ENCODE results near the gene PCDH9. TPM values are rescaled to one million over a fixed set of nuclear protein-coding genes. Genes with fewer than 3 reads are reported as not detected.

The PCDH9 gene
- total RNA-seq, 2 experiments from 2014 or later = 0.14 to 0.21 TPM

- no peak overlapping the region for H3K4me3 Mint-ChIP-seq
- H3K36me3 Mint-ChIP-seq (ENCODE audit: low read depth) = no peaks in the 10 kb centered on the region
- ChIA-PET CTCF (interaction anchor here (1.2 kb wide), 1 partner anchor 14 kb away, joined by 3 read pairs; no protein-coding TSS in a partner anchor), POLR2A (no interaction called here)
- no peaks in the 10 kb centered on the region for H3K4me1 Mint-ChIP-seq
- no peaks in the 10 kb centered on the region for H3K9me3 Mint-ChIP-seq (ENCODE audit: low read depth)
- H3K27me3 Mint-ChIP-seq = no peaks in the 10 kb centered on the region
- DNase-seq (no peak), ATAC-seq (no peak)
- intact Hi-C loops (cut with DNase I, micrococcal nuclease) = no loop called here
- no peak overlapping the region for H3K27ac Mint-ChIP-seq
Measured at GRCh38 chr13:67001363-67001762, 228.8 kb downstream of the PCDH9 start.

GRCh38 chr13:66996503-66996902, 233.6 kb downstream of the PCDH9 start:
- no peak overlapping the region for H3K27ac Mint-ChIP-seq
- CTCF ChIA-PET = no interaction called here
- H3K4me3 Mint-ChIP-seq = no peak overlapping the region
- intact Hi-C loops (cut with DNase I, micrococcal nuclease) = no loop called here
- ATAC-seq (no peak), DNase-seq (no peak)
- peaks cover 4% of the 10 kb centered on the region for H3K4me1 Mint-ChIP-seq
- POLR2A ChIA-PET = no interaction called here
- no peaks in the 10 kb centered on the region for H3K9me3 Mint-ChIP-seq (ENCODE audit: low read depth)
- H3K36me3 Mint-ChIP-seq (ENCODE audit: low read depth) = no peaks in the 10 kb centered on the region
- no peaks in the 10 kb centered on the region for H3K27me3 Mint-ChIP-seq

- Mint-ChIP-seq H3K4me3 (no peak overlapping the region), H3K36me3 (ENCODE audit: low read depth) (no peaks in the 10 kb centered on the region), H3K27ac (no peak overlapping the region), H3K4me1 (peaks cover 4% of the 10 kb centered on the region), H3K27me3 (no peaks in the 10 kb centered on the region), H3K9me3 (ENCODE audit: low read depth) (no peaks in the 10 kb centered on the region)
- no peak for DNase-seq
- POLR2A ChIA-PET = no interaction called here
- ATAC-seq = no peak
- intact Hi-C loops (cut with DNase I, micrococcal nuclease) = no loop called here
- CTCF ChIA-PET = no interaction called here
Measured at GRCh38 chr13:66995203-66995611, 234.9 kb downstream of the PCDH9 start.

GRCh38 chr13:66994517-66995202, 235.5 kb downstream of the PCDH9 start:
- no peak for ATAC-seq
- CTCF ChIA-PET = no interaction called here
- no peak overlapping the region for H3K4me3 Mint-ChIP-seq
- POLR2A ChIA-PET = no interaction called here
- no peak overlapping the region for H3K27ac Mint-ChIP-seq
- H3K4me1 Mint-ChIP-seq = peaks cover 4% of the 10 kb centered on the region
- intact Hi-C loops (cut with DNase I, micrococcal nuclease) = no loop called here
- H3K9me3 Mint-ChIP-seq (ENCODE audit: low read depth) = no peaks in the 10 kb centered on the region
- DNase-seq = no peak
- no peaks in the 10 kb centered on the region for H3K36me3 Mint-ChIP-seq (ENCODE audit: low read depth)
- no peaks in the 10 kb centered on the region for H3K27me3 Mint-ChIP-seq

GRCh38 chr13:66994097-66994496, 236.0 kb downstream of the PCDH9 start:
- ChIA-PET CTCF (no interaction called here), POLR2A (no interaction called here)
- Mint-ChIP-seq H3K4me1 (peaks cover 4% of the 10 kb centered on the region), H3K27me3 (no peaks in the 10 kb centered on the region), H3K27ac (no peak overlapping the region), H3K9me3 (ENCODE audit: low read depth) (no peaks in the 10 kb centered on the region), H3K4me3 (no peak overlapping the region), H3K36me3 (ENCODE audit: low read depth) (no peaks in the 10 kb centered on the region)
- ATAC-seq (peak; percentile 60), DNase-seq (peak; percentile 58)
- intact Hi-C loops (cut with DNase I, micrococcal nuclease) = no loop called here

GRCh38 chr13:66992719-66993118, 237.4 kb downstream of the PCDH9 start:
- ATAC-seq (no peak), DNase-seq (no peak)
- intact Hi-C loops (cut with DNase I, micrococcal nuclease) = no loop called here
- Mint-ChIP-seq H3K4me1 (peaks cover 4% of the 10 kb centered on the region), H3K27ac (no peak overlapping the region), H3K27me3 (no peaks in the 10 kb centered on the region), H3K36me3 (ENCODE audit: low read depth) (no peaks in the 10 kb centered on the region), H3K9me3 (ENCODE audit: low read depth) (no peaks in the 10 kb centered on the region), H3K4me3 (no peak overlapping the region)
- ChIA-PET POLR2A (interaction anchor here (0.6 kb wide), 1 partner anchor 77 kb away, joined by 4 read pairs; no protein-coding TSS in a partner anchor), CTCF (no interaction called here)

GRCh38 chr13:66992183-66992582, 238.0 kb downstream of the PCDH9 start:
- H3K27me3 Mint-ChIP-seq = no peaks in the 10 kb centered on the region
- H3K4me1 Mint-ChIP-seq = peaks cover 4% of the 10 kb centered on the region
- no peak overlapping the region for H3K4me3 Mint-ChIP-seq
- H3K36me3 Mint-ChIP-seq (ENCODE audit: low read depth) = no peaks in the 10 kb centered on the region
- intact Hi-C loops (cut with DNase I, micrococcal nuclease) = no loop called here
- H3K9me3 Mint-ChIP-seq (ENCODE audit: low read depth) = no peaks in the 10 kb centered on the region
- ChIA-PET POLR2A (interaction anchor here (0.6 kb wide), 1 partner anchor 76 kb away, joined by 4 read pairs; no protein-coding TSS in a partner anchor), CTCF (no interaction called here)
- ATAC-seq (no peak), DNase-seq (no peak)
- H3K27ac Mint-ChIP-seq = no peak overlapping the region

GRCh38 chr13:66984241-66984640, 245.9 kb downstream of the PCDH9 start:
- no peaks in the 10 kb centered on the region for H3K27me3 Mint-ChIP-seq
- POLR2A ChIA-PET = no interaction called here
- no peaks in the 10 kb centered on the region for H3K9me3 Mint-ChIP-seq (ENCODE audit: low read depth)
- CTCF ChIA-PET = interaction anchor here (0.7 kb wide), 1 partner anchor 449 kb away, joined by 3 read pairs; no protein-coding TSS in a partner anchor
- no peaks in the 10 kb centered on the region for H3K36me3 Mint-ChIP-seq (ENCODE audit: low read depth)
- no peak overlapping the region for H3K4me3 Mint-ChIP-seq
- ATAC-seq (no peak), DNase-seq (no peak)
- no peak overlapping the region for H3K27ac Mint-ChIP-seq
- intact Hi-C loops (cut with DNase I, micrococcal nuclease) = no loop called here
- no peaks in the 10 kb centered on the region for H3K4me1 Mint-ChIP-seq

GRCh38 chr13:66981912-66982311, 248.2 kb downstream of the PCDH9 start:
- POLR2A ChIA-PET = no interaction called here
- Mint-ChIP-seq H3K4me3 (no peak overlapping the region), H3K4me1 (no peaks in the 10 kb centered on the region)

GRCh38 chr13:66977161-66977560, 253.0 kb downstream of the PCDH9 start:
- POLR2A ChIA-PET = no interaction called here
- intact Hi-C loops (cut with DNase I, micrococcal nuclease) = no loop called here

More at GRCh38 chr13:66981912-66982311, 248.2 kb downstream of the PCDH9 start:
- no peaks in the 10 kb centered on the region for H3K9me3 Mint-ChIP-seq (ENCODE audit: low read depth)
- DNase-seq (no peak), ATAC-seq (no peak)
- no peaks in the 10 kb centered on the region for H3K36me3 Mint-ChIP-seq (ENCODE audit: low read depth)
- CTCF ChIA-PET = no interaction called here
- no peak overlapping the region for H3K27ac Mint-ChIP-seq
- intact Hi-C loops (cut with DNase I, micrococcal nuclease) = no loop called here
- no peaks in the 10 kb centered on the region for H3K27me3 Mint-ChIP-seq

GRCh38 chr13:66974889-66975288, 255.2 kb downstream of the PCDH9 start:
- Mint-ChIP-seq H3K4me3 (no peak overlapping the region), H3K27ac (no peak overlapping the region), H3K4me1 (no peaks in the 10 kb centered on the region), H3K27me3 (no peaks in the 10 kb centered on the region), H3K9me3 (ENCODE audit: low read depth) (no peaks in the 10 kb centered on the region), H3K36me3 (ENCODE audit: low read depth) (no peaks in the 10 kb centered on the region)
- intact Hi-C loops (cut with DNase I, micrococcal nuclease) = no loop called here
- ChIA-PET POLR2A (no interaction called here), CTCF (no interaction called here)
- no peak for DNase-seq
- ATAC-seq = no peak

More at GRCh38 chr13:66977161-66977560, 253.0 kb downstream of the PCDH9 start:
- H3K27me3 Mint-ChIP-seq = no peaks in the 10 kb centered on the region
- no peak overlapping the region for H3K27ac Mint-ChIP-seq
- no peak overlapping the region for H3K4me3 Mint-ChIP-seq
- DNase-seq (no peak), ATAC-seq (no peak)
- CTCF ChIA-PET = no interaction called here
- no peaks in the 10 kb centered on the region for H3K36me3 Mint-ChIP-seq (ENCODE audit: low read depth)
- H3K9me3 Mint-ChIP-seq (ENCODE audit: low read depth) = no peaks in the 10 kb centered on the region
- H3K4me1 Mint-ChIP-seq = no peaks in the 10 kb centered on the region

- intact Hi-C loops (cut with DNase I, micrococcal nuclease) = no loop called here
- no peak for DNase-seq
- H3K36me3 Mint-ChIP-seq (ENCODE audit: low read depth) = no peaks in the 10 kb centered on the region
- H3K27me3 Mint-ChIP-seq = no peaks in the 10 kb centered on the region
- ATAC-seq = no peak
- H3K27ac Mint-ChIP-seq = no peak overlapping the region
- H3K4me1 Mint-ChIP-seq = no peaks in the 10 kb centered on the region
- H3K4me3 Mint-ChIP-seq = no peak overlapping the region
- ChIA-PET POLR2A (no interaction called here), CTCF (interaction anchor here (0.7 kb wide), 1 partner anchor 62 kb away, joined by 3 read pairs; no protein-coding TSS in a partner anchor)
- H3K9me3 Mint-ChIP-seq (ENCODE audit: low read depth) = no peaks in the 10 kb centered on the region
Measured at GRCh38 chr13:66974174-66974573, 256.0 kb downstream of the PCDH9 start.
